GM12865 (cell line): Measurements from ENCODE around the gene KLHDC10.

ENCODE experiments used
- DNase-seq: peaks from one replicate; pipeline ENCODE4 v3.0.0; 2010; ENCODE audit warnings: low read depth
- H3K4me3 ChIP-seq: 2 replicates; pipeline ENCODE4 v1.5.1; 2011; ENCODE audit warnings: mild to moderate bottlenecking, low read depth, low read length, control low read depth
- TF ChIP-seq, protein P1 (sequence below): IDR thresholded peaks from 2 replicates; pipeline ENCODE4 v1.5.1; 2011; ENCODE audit warnings: low read length, control low read depth, low read depth, inconsistent platforms; ENCODE audit not compliant: insufficient read depth; ENCODE audit errors: missing control alignments

KLHDC10 gene

GRCh38 chr7:130131191-130131834, 61.0 kb downstream of the KLHDC10 start:
- DNase-seq, result no peak
- TF ChIP-seq, protein P1, sequence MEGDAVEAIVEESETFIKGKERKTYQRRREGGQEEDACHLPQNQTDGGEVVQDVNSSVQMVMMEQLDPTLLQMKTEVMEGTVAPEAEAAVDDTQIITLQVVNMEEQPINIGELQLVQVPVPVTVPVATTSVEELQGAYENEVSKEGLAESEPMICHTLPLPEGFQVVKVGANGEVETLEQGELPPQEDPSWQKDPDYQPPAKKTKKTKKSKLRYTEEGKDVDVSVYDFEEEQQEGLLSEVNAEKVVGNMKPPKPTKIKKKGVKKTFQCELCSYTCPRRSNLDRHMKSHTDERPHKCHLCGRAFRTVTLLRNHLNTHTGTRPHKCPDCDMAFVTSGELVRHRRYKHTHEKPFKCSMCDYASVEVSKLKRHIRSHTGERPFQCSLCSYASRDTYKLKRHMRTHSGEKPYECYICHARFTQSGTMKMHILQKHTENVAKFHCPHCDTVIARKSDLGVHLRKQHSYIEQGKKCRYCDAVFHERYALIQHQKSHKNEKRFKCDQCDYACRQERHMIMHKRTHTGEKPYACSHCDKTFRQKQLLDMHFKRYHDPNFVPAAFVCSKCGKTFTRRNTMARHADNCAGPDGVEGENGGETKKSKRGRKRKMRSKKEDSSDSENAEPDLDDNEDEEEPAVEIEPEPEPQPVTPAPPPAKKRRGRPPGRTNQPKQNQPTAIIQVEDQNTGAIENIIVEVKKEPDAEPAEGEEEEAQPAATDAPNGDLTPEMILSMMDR, result no peak
- H3K4me3 ChIP-seq, result no peak overlapping the region

DNA sequence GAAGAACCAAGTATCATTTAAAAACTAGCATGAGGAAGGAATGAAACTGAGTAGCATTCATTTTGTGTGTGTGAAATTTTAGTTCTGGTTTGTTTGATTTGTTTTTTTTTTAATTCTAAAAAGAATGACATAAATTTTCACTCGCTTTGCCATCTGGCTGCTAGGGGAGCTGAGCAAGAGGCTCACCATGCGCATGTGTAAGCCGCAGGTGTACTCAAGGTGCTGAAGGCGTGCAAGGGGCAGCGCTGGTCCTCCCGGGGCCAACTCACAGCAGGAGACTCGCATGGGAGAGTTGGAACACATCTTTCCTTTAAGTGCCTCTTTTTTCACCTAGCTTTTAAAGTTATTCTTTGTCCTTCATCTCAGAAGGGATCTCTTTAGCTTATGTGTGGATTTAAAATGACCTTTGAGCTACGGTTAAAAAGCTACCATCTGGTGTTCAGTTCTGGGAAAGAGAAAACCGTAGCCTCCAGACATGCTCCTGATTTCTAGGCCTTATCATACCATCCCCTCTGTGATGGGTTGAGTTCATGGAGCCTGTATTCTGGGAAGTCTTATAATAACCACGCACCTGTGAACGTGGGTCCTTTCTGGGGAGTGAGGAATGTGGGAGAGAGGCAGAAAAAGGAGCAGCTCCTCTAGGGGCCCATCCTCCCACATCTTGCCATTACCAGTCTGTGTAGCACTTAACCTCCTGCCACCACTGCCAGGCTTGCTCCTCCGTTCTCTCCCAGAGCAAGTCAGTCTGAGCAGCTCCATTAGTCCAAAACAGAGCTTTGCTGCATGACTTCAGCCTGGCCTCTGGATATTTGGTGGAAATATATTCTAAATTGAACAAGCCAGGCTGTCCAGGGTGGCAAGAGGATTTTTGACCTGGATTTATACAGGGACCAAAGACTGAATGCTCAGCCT, 61.9 kb downstream of the KLHDC10 start:
- TF ChIP-seq, protein P1, result no peak
- H3K4me3 ChIP-seq, result no peak overlapping the region
- no peak for DNase-seq

DNA sequence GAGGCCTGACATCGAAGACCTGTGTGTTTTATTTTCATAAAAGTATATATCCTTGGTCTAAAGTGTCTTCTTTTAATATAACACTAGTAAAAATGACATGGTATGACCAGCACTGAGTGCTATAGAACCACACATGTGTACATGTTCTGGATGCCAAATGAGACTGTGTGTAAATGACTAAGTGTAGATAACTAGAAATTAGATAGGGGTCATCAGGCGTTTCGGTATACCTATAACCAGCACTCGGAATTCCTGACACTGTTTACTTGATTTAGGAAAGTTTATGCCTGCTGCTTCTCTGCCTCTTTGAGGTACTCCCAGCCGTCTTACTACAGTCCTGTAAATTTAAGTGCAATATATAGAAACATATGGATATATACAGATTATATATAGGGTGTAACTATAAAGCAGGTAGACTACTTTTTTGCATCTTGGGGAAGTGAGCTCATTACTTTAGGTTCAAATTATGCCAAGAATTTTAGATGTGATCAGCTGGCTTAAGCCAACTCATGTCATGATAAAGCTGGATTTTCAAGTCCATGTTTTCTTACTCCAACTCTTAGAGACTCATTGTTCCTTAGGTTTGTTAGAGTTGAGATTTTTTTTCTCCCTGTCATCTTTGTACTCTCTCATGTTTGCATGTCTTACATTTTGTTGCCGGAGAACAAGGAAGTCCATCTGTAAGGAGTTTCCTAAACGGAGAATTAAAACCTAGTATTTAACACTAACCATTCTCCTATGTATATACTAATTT, 62.9 kb downstream of the KLHDC10 start:
- H3K4me3 ChIP-seq, result no peak overlapping the region
- TF ChIP-seq, protein P1, result no peak
- no peak for DNase-seq

DNA sequence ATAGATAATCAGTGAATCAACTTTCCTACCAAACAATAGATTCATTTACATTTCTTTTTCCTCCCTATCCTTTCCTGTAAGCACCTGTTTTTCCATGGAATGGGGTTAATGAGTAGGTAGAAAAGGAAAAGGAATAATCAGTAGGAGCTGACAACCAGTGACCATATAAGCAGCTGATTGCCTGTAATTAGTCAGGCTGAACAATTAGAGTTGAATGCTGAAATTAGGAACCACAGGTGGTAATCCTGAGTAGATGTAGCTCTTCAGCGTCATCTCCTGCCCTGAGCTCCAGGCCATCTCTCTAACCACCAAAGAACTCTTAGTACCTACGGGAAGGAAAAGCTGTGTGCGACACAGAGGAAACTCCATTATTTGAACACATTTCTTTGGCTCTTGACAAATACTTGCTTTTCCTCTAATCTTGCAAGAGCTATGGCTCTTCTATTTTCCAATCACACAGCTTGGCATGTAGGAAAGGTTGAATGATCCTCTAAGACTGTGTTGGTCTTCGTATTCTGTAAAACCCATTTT, 63.8 kb downstream of the KLHDC10 start:
- H3K4me3 ChIP-seq, result no peak overlapping the region
- no peak for DNase-seq
- TF ChIP-seq, protein P1, result no peak

DNA sequence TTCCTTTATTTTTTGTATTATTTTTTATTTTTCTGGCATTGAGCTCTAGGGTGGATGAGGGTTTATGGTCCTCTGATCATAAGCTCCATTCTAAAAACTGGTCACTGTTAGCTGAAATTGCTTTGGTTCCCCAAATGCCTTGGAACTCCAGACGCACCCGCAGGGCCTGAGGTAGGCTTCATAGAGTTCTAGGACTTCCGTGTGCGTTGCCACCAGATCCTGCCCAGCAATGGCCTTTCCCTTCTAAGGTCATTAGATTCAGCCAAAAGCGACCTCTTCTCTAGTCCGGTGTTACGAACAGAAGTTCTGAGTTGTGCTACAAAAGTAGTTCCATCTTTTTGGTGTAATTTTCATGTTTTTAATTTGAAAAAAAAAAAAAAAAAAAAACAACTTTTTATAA, 64.4 kb downstream of the KLHDC10 start:
- TF ChIP-seq, protein P1, result no peak
- no peak for DNase-seq
- H3K4me3 ChIP-seq, result no peak overlapping the region

- TF ChIP-seq, protein P1, result no peak
- DNase-seq, result no peak
Observed at GRCh38 chr7:130135208-130136205, 65.2 kb downstream of the KLHDC10 start.

More at GRCh38 chr7:130135208-130136205, 65.2 kb downstream of the KLHDC10 start:
- no peak overlapping the region for H3K4me3 ChIP-seq
